Neuronal stem cell (in vitro differentiated cells): ENCODE results near the gene KIAA1958.

ENCODE experiments used
- DNase-seq: peaks from one replicate; pipeline ENCODE4 v3.0.0-alpha.2; 2013; ENCODE audit warnings: low spot score
- H2AFZ ChIP-seq: one replicate; pipeline ENCODE4 v1.6.1; 2013; ENCODE audit warnings: mild to moderate bottlenecking, low read length, inconsistent platforms
- H2AK5ac ChIP-seq: 2 replicates; pipeline ENCODE4 v1.6.1; 2013; ENCODE audit warnings: low read depth, mild to moderate bottlenecking, inconsistent platforms, low read length, moderate library complexity, mixed read lengths
- H2BK120ac ChIP-seq: 2 replicates; pipeline ENCODE4 v1.6.1; 2013; ENCODE audit warnings: low read depth, mild to moderate bottlenecking, inconsistent platforms, low read length, moderate library complexity, mixed read lengths
- H2BK12ac ChIP-seq: one replicate; pipeline ENCODE4 v1.6.1; 2013; ENCODE audit warnings: low read length, inconsistent platforms
- H2BK15ac ChIP-seq: 2 replicates; pipeline ENCODE4 v1.6.1; 2013; ENCODE audit warnings: mild to moderate bottlenecking, low read length, inconsistent platforms, mixed read lengths
- H2BK5ac ChIP-seq: one replicate; pipeline ENCODE4 v1.6.1; 2013; ENCODE audit warnings: inconsistent platforms, mild to moderate bottlenecking, low read length, moderate library complexity
- H3K14ac ChIP-seq: one replicate; pipeline ENCODE4 v1.6.1; 2013; ENCODE audit warnings: low read length, inconsistent platforms
- H3K18ac ChIP-seq: 2 replicates; pipeline ENCODE4 v1.6.1; 2013; ENCODE audit warnings: low read length, inconsistent platforms
- H3K23ac ChIP-seq: 2 replicates; pipeline ENCODE4 v1.6.1; 2013; ENCODE audit warnings: low read depth, mild to moderate bottlenecking, mixed read lengths, low read length, inconsistent platforms; ENCODE audit not compliant: poor library complexity
- H3K27ac ChIP-seq: replicated peaks from 3 replicates; pipeline ENCODE4 v1.5.1; 2013; ENCODE audit warnings: low read length, inconsistent platforms
- H3K27me3 ChIP-seq, 3 experiments: 2 replicates each; pipeline ENCODE4 v1.6.1; 2013; ENCODE audit warnings: low read length in 3 of 3, mild to moderate bottlenecking in 2 of 3, inconsistent platforms in 1 of 3, low read depth in 1 of 3, mixed read lengths in 1 of 3, moderate library complexity in 1 of 3; ENCODE audit not compliant: control insufficient read depth in 3 of 3, insufficient read depth in 3 of 3
- H3K36me3 ChIP-seq, 2 donors: replicated peaks in 1 of 2; 2 replicates each; pipeline ENCODE4 v1.6.1; 2013; ENCODE audit warnings: low read length in 2 of 2; ENCODE audit not compliant: control insufficient read depth in 2 of 2, insufficient read depth in 2 of 2
- H3K4ac ChIP-seq: 2 replicates; pipeline ENCODE4 v1.6.1; 2013; ENCODE audit warnings: inconsistent platforms, mild to moderate bottlenecking, low read length, moderate library complexity
- H3K4me1 ChIP-seq, 2 donors: 1 replicate in 1 of 2; 2 replicates in 1 of 2; pipeline ENCODE4 v1.6.1; 2013; ENCODE audit warnings: low read length in 2 of 2, low read depth in 1 of 2; ENCODE audit not compliant: control insufficient read depth in 2 of 2, insufficient read depth in 1 of 2
- H3K4me2 ChIP-seq: one replicate; pipeline ENCODE4 v1.6.1; 2013; ENCODE audit warnings: mild to moderate bottlenecking, low read length, inconsistent platforms; ENCODE audit not compliant: insufficient read depth, poor library complexity, severe bottlenecking
- H3K4me3 ChIP-seq, 2 donors: 2 replicates each; pipeline ENCODE4 v1.5.1; 2013; ENCODE audit warnings: low read length in 2 of 2, mild to moderate bottlenecking in 2 of 2, inconsistent platforms in 1 of 2, moderate library complexity in 1 of 2
- H3K79me1 ChIP-seq: one replicate; pipeline ENCODE4 v1.6.1; 2013; ENCODE audit warnings: low read depth, mild to moderate bottlenecking, inconsistent platforms, low read length, moderate library complexity
- H3K9ac ChIP-seq: one replicate; pipeline ENCODE4 v1.6.1; 2013; ENCODE audit warnings: mild to moderate bottlenecking, low read depth, low read length, inconsistent platforms; ENCODE audit not compliant: poor library complexity
- H3K9me3 ChIP-seq, 2 donors: replicated peaks in 1 of 2; 2 replicates each; pipeline versions ENCODE3 to v1.6.1; 2013; ENCODE audit warnings: low read length in 2 of 2, mild to moderate bottlenecking in 2 of 2, inconsistent platforms in 1 of 2, low read depth in 1 of 2, mixed read lengths in 1 of 2, moderate library complexity in 1 of 2; ENCODE audit not compliant: control insufficient read depth in 2 of 2, insufficient read depth in 1 of 2
- H4K8ac ChIP-seq: one replicate; pipeline ENCODE4 v1.6.1; 2013; ENCODE audit warnings: low read depth, mild to moderate bottlenecking, inconsistent platforms, low read length, moderate library complexity
- H4K91ac ChIP-seq: one replicate; pipeline ENCODE4 v1.6.1; 2013; ENCODE audit warnings: low read length, low read depth, mild to moderate bottlenecking, inconsistent platforms; ENCODE audit not compliant: poor library complexity
- WGBS, 2 donors: extraction: QIAGEN DNeasy Blood & Tissue Kit; methylation state at CpG; one replicate each; pipeline ENCODE4 v1.1.7; 2013; ENCODE audit warnings: missing lambda C conversion rate in 2 of 2, mixed read lengths in 1 of 2; ENCODE audit not compliant: insufficient read length in 2 of 2, insufficient replicate concordance in 1 of 2; ENCODE audit errors: extremely low coverage in 2 of 2; 5-methylcytosine and 5-hydroxymethylcytosine counted together

Gene KIAA1958

DNA sequence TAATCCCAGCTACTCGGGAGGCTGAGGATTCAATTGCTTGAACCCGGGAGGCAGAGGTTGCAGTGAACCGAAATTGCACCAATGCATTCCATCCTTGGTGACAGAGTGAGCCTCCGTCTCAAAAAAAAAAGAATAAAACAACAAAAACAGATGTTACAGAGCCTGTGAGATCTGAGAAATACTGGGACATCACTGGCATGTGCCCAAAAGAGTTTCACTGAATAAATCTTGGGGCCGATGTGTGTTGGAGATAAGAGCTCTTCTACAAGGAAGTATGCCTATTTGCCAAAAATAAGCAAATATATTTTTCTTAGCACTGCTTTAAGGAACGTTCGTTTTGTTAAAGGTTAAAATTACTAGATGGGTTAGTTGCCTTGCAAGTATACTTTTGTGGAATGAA lies 55.1 kb downstream of the KIAA1958 start:
- no peak overlapping the region for H2BK12ac ChIP-seq
- peaks cover 0 to 13% of the 10 kb centered on the region in 2 donors for H3K36me3 ChIP-seq
- H2BK15ac ChIP-seq, result no peak overlapping the region
- H2AFZ ChIP-seq, result no peak overlapping the region
- no peak overlapping the region for H3K4me3 ChIP-seq
- H3K4ac ChIP-seq, result no peak overlapping the region
- no peak overlapping the region for H3K23ac ChIP-seq
- H3K14ac ChIP-seq, result no peak overlapping the region
- WGBS, 2 donors, result no CpG with 5 or more reads among the region's 7 CpGs
- peaks cover 0 to 6% of the 10 kb centered on the region in 2 donors for H3K4me1 ChIP-seq
- H3K18ac ChIP-seq, result no peak overlapping the region
- peaks cover 0 to 22% of the 10 kb centered on the region in 2 donors for H3K9me3 ChIP-seq
- H2BK5ac ChIP-seq, result no peak overlapping the region
- H2AK5ac ChIP-seq, result no peak overlapping the region
- no peaks in the 10 kb centered on the region for H3K27me3 ChIP-seq
- H2BK120ac ChIP-seq, result no peak overlapping the region
- H4K91ac ChIP-seq, result no peak overlapping the region
- no peak overlapping the region for H4K8ac ChIP-seq
- no peak for DNase-seq
- no peak overlapping the region for H3K9ac ChIP-seq
- no peak overlapping the region for H3K4me2 ChIP-seq
- H3K27ac ChIP-seq, result no peak overlapping the region
- H3K79me1 ChIP-seq, result no peaks in the 10 kb centered on the region

DNA sequence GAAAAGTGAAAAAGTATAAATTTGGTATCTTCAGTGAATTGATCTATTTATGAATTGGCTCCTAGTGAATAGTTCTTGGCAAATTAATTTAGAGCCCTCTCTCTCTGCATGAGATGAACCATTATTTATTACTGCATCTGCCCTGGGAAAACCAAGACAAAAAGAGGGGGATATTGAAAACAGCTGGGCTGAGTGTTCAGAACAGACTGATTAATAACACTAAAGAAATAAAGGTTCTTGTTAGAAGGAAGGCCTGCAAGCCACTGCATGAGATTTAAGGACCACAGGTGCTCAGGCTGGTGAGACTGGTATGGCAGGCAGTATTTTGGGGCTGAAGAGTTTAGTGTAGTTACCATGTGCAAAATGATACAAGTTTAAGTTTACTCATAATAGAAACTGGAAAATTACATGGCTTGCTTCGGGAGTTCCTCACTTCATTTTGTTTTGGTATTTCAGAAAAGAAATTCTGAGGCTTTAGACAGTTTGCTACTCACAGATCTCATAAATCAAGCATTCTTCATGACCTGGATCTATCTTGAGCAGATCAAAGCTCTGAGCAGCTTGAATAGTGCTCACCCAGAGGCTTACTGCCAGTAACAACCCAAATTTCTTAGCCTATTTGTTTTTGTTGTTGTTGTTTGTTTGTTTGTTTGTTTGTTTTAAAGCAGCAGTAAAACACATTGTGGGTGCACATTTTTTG lies 56.1 kb downstream of the KIAA1958 start:
- peaks cover 0 to 11% of the 10 kb centered on the region in 2 donors for H3K9me3 ChIP-seq
- H3K27ac ChIP-seq, result no peak overlapping the region
- no peak overlapping the region for H3K18ac ChIP-seq
- no peaks in the 10 kb centered on the region for H3K27me3 ChIP-seq
- H2AFZ ChIP-seq, result no peak overlapping the region
- no peak overlapping the region for H2AK5ac ChIP-seq
- no peak for DNase-seq
- H3K9ac ChIP-seq, result no peak overlapping the region
- WGBS, 2 donors, result no CpG with 5 or more reads among the region's 1 CpG
- H4K91ac ChIP-seq, result no peak overlapping the region
- H3K79me1 ChIP-seq, result no peaks in the 10 kb centered on the region
- no peak overlapping the region for H3K4me3 ChIP-seq
- H2BK120ac ChIP-seq, result no peak overlapping the region
- H3K4me1 ChIP-seq, result peaks cover 0 to 13% of the 10 kb centered on the region in 2 donors
- no peak overlapping the region for H2BK15ac ChIP-seq
- no peak overlapping the region for H3K4ac ChIP-seq
- H3K14ac ChIP-seq, result no peak overlapping the region
- no peak overlapping the region for H3K4me2 ChIP-seq
- H4K8ac ChIP-seq, result no peak overlapping the region
- no peak overlapping the region for H3K23ac ChIP-seq
- peaks cover 0 to 3% of the 10 kb centered on the region in 2 donors for H3K36me3 ChIP-seq
- no peak overlapping the region for H2BK5ac ChIP-seq
- H2BK12ac ChIP-seq, result no peak overlapping the region

DNA sequence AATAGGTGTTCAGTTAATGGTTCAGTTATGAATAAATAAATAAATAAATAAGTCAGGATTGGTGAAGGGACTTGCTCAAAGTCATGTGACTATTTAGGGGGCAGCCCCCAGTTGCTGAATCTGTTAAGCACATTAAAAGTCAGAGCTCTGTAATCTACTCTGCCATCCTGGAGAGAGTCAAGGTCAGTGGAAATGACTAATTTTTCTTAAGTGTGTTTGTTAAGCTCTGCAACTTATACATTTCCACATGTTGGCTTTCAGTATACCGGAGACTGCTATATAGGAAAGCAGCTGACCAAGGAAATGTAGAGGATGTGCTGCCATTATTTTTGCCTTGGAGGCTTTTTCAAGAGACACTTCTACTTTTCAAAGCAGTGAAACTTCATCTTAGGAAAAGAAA lies 57.9 kb downstream of the KIAA1958 start:
- Histone ChIP-seq H4K91ac (no peak overlapping the region), H3K4me2 (no peak overlapping the region), H3K4me1 (peaks cover 0 to 18% of the 10 kb centered on the region in 2 donors), H3K9me3 (peaks cover 0 to 4% of the 10 kb centered on the region in 2 donors), H2AK5ac (no peak overlapping the region), H3K79me1 (peaks cover 3% of the 10 kb centered on the region), H3K23ac (no peak overlapping the region), H2BK15ac (no peak overlapping the region), H3K27me3 (no peaks in the 10 kb centered on the region), H3K4me3 (no peak overlapping the region), H3K27ac (no peak overlapping the region), H4K8ac (no peak overlapping the region), H2BK120ac (no peak overlapping the region), H3K36me3 (no peaks in the 10 kb centered on the region), H3K18ac (no peak overlapping the region), H2AFZ (no peak overlapping the region), H3K4ac (no peak overlapping the region), H2BK5ac (no peak overlapping the region), H3K14ac (no peak overlapping the region), H2BK12ac (no peak overlapping the region), H3K9ac (no peak overlapping the region)
- no CpG with 5 or more reads among the region's 1 CpG for WGBS, 2 donors
- no peak for DNase-seq

DNA sequence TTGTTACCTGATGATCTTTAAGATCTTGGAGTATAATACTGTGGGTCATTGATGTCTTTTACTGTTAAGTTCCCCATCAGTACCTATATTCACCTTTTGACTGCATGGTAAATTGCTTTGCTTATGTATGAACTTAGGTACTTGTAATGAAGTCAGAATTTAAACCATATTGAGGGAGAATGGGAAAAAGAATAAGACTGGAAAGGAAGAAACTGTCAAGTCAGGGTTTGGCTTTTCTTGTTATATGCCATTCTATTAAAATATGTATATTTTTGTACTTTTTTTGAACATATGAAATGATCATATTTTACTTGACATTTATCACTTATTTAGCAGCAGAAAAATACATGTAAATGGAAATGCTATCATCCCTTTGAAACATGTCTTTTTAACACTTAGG lies 58.6 kb downstream of the KIAA1958 start:
- Histone ChIP-seq H3K9me3 (peaks cover 0 to under 1% of the 10 kb centered on the region in 2 donors), H3K36me3 (no peaks in the 10 kb centered on the region), H3K18ac (no peak overlapping the region), H4K8ac (no peak overlapping the region), H3K4ac (no peak overlapping the region), H3K4me3 (no peak overlapping the region), H3K14ac (no peak overlapping the region), H2BK15ac (no peak overlapping the region), H3K9ac (no peak overlapping the region), H2BK12ac (no peak overlapping the region), H3K4me1 (peaks cover 1 to 19% of the 10 kb centered on the region in 2 donors), H3K4me2 (no peak overlapping the region), H3K27ac (no peak overlapping the region), H4K91ac (no peak overlapping the region), H3K27me3 (no peaks in the 10 kb centered on the region), H3K23ac (no peak overlapping the region), H2BK120ac (no peak overlapping the region), H2BK5ac (no peak overlapping the region), H2AK5ac (no peak overlapping the region), H3K79me1 (peaks cover 3% of the 10 kb centered on the region), H2AFZ (no peak overlapping the region)
- DNase-seq, result no peak
